ENCODE measurements around the gene PCDH19.

Gene PCDH19

GRCh38 chrX:100296183-100296753 lies 113.8 kb downstream of the PCDH19 start:
- no peak for DNase-seq (ENCODE audit: low read depth)

- DNase-seq (ENCODE audit: low read depth), result no peak
These were observed 115.1 kb downstream of the PCDH19 start for GRCh38 chrX:100294965-100295364.

- no peak for DNase-seq (ENCODE audit: low read depth)
These were observed 121.0 kb downstream of the PCDH19 start for GRCh38 chrX:100289066-100289558.

GRCh38 chrX:100277231-100277630 lies 132.8 kb downstream of the PCDH19 start:
- no peak for DNase-seq (ENCODE audit: low read depth)

- no peak for DNase-seq (ENCODE audit: low read depth)
These were observed 135.2 kb downstream of the PCDH19 start for GRCh38 chrX:100274916-100275315.

- no peak for DNase-seq (ENCODE audit: low read depth)
These were observed 144.9 kb downstream of the PCDH19 start for GRCh38 chrX:100265179-100265578.

GRCh38 chrX:100264200-100264599 lies 145.9 kb downstream of the PCDH19 start:
- no peak for DNase-seq (ENCODE audit: low read depth)

- no peak for DNase-seq (ENCODE audit: low read depth)
These were observed 146.4 kb downstream of the PCDH19 start for GRCh38 chrX:100263650-100264049.

GRCh38 chrX:100248885-100249493 lies 161.1 kb downstream of the PCDH19 start:
- no peak for DNase-seq (ENCODE audit: low read depth)

- DNase-seq (ENCODE audit: low read depth), result no peak
These were observed 162.2 kb downstream of the PCDH19 start for GRCh38 chrX:100247826-100248225.

- no peak for DNase-seq (ENCODE audit: low read depth)
These were observed 165.4 kb downstream of the PCDH19 start for GRCh38 chrX:100244681-100245080.
